ENCODE results near the gene SLC44A5.
A peak's percentile ranks its signal among the peaks of the same experiment; 100 is the strongest.

SLC44A5 gene

GRCh38 chr1:75338616-75339483 lies 272.1 kb downstream of the SLC44A5 start:
- Histone ChIP-seq H3K79me2 (ENCODE audit: low read length) (no peaks in the 10 kb centered on the region), H3K4me3 (ENCODE audit: low read length) (no peak overlapping the region), H3K27me3 (ENCODE audit: low read depth, low read length) (no peaks in the 10 kb centered on the region), H3K9ac (ENCODE audit: low read length) (no peak overlapping the region), H2AFZ (ENCODE audit: low read depth, low read length) (no peak overlapping the region), H3K4me2 (ENCODE audit: low read length) (peak overlapping the region; percentile 43), H3K9me3 (ENCODE audit: insufficient read depth, low read length) (no peaks in the 10 kb centered on the region), H3K36me3 (replicated peaks; ENCODE audit: low read depth, low read length) (no peaks in the 10 kb centered on the region), H4K20me1 (ENCODE audit: insufficient read depth, low read length) (no peaks in the 10 kb centered on the region), H3K27ac (ENCODE audit: low read length) (peak overlapping the region; percentile 1; the same call in 1 of the 2 replicates), H3K4me1 (ENCODE audit: low read length) (peaks cover 43% of the 10 kb centered on the region)
- TF ChIP-seq, protein P1, sequence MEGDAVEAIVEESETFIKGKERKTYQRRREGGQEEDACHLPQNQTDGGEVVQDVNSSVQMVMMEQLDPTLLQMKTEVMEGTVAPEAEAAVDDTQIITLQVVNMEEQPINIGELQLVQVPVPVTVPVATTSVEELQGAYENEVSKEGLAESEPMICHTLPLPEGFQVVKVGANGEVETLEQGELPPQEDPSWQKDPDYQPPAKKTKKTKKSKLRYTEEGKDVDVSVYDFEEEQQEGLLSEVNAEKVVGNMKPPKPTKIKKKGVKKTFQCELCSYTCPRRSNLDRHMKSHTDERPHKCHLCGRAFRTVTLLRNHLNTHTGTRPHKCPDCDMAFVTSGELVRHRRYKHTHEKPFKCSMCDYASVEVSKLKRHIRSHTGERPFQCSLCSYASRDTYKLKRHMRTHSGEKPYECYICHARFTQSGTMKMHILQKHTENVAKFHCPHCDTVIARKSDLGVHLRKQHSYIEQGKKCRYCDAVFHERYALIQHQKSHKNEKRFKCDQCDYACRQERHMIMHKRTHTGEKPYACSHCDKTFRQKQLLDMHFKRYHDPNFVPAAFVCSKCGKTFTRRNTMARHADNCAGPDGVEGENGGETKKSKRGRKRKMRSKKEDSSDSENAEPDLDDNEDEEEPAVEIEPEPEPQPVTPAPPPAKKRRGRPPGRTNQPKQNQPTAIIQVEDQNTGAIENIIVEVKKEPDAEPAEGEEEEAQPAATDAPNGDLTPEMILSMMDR (IDR thresholded peaks at IDR 0.05; ENCODE audit: low read depth, low read length) = no peak
- TF ChIP-seq EZH2phosphoT487 (IDR thresholded peaks at IDR 0.05; ENCODE audit: low read depth) = no peak

DNA sequence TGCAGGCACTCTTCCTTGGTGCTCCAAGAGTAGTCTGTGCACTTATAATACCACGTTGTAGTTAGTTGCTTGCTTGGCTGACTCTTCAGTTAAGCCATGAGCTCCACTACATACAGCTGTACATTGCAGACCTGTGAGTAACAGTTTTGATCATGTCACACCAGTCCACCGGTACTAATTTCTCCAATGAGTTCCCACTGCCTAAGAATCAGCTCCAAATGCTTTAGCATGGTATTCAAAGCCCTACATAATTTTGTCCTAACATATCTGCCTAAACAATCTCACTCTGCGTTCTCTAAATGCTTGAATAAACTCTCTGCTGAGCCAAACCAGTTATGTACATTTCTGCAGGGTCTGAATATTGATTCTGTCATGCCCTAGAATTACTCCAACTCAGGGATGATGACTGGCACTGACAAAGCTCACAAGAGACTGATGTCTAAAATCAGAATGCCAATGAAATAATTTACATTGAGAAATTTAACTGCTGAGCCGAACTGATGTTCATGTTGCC lies 276.0 kb downstream of the SLC44A5 start:
- no peaks in the 10 kb centered on the region for H4K20me1 ChIP-seq (ENCODE audit: insufficient read depth, low read length)
- no peaks in the 10 kb centered on the region for H3K9me3 ChIP-seq (ENCODE audit: insufficient read depth, low read length)
- no peak overlapping the region for H2AFZ ChIP-seq (ENCODE audit: low read depth, low read length)
- H3K27me3 ChIP-seq (ENCODE audit: low read depth, low read length) = no peaks in the 10 kb centered on the region
- H3K4me3 ChIP-seq (ENCODE audit: low read length) = no peak overlapping the region
- no peak overlapping the region for H3K9ac ChIP-seq (ENCODE audit: low read length)
- no peaks in the 10 kb centered on the region for H3K79me2 ChIP-seq (ENCODE audit: low read length)
- H3K27ac ChIP-seq (ENCODE audit: low read length) = no peak overlapping the region
- no peaks in the 10 kb centered on the region for H3K36me3 ChIP-seq (replicated peaks; ENCODE audit: low read depth, low read length)
- H3K4me1 ChIP-seq (ENCODE audit: low read length) = peaks cover 21% of the 10 kb centered on the region
- no peak for TF ChIP-seq EZH2phosphoT487 (IDR thresholded peaks at IDR 0.05; ENCODE audit: low read depth)
- TF ChIP-seq, protein P1 (IDR thresholded peaks at IDR 0.05; ENCODE audit: low read depth, low read length) = no peak
- H3K4me2 ChIP-seq (ENCODE audit: low read length) = no peak overlapping the region

DNA sequence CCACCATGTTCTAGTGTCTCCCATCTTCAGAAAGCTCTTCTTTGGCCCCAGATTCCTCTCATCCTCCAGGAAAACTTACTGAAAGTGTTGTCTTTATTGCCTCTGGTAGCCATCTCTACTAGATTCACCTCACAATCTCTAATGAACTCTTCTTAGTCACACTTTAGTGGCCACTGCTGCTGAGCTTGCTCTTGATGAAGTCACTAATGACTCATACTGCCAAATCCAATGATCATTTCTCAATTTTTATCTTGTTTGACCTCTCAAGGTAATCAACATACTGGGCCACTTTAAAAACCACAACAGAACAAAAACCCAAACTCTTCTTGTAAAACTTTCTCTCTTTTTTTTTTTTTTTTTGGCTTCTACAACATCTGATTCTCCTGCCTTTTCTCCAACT lies 280.3 kb downstream of the SLC44A5 start:
- Histone ChIP-seq H3K79me2 (ENCODE audit: low read length) (no peaks in the 10 kb centered on the region), H2AFZ (ENCODE audit: low read depth, low read length) (no peak overlapping the region), H3K27me3 (ENCODE audit: low read depth, low read length) (no peaks in the 10 kb centered on the region)

DNA sequence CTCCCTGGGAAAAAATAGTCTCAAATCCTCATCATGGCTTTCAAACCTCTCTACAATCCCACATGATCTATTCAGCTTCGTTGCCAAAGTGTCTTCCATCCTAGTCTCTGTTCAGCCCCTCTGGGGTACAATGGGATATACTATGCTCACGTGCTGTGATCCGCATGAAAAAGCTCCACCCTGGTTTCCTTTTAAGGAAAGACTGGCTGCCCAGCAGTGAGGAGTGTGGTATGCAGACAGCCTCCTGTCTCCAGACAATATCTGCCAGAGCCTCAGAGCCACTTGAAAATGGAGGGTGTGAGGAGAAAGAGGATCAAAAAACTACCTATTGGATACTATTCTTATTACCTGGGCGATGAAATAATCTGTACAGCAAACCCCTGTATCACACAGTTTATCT lies 282.2 kb downstream of the SLC44A5 start:
- Histone ChIP-seq H3K79me2 (ENCODE audit: low read length) (no peaks in the 10 kb centered on the region), H3K9ac (ENCODE audit: low read length) (no peak overlapping the region), H3K4me3 (ENCODE audit: low read length) (no peak overlapping the region), H4K20me1 (ENCODE audit: insufficient read depth, low read length) (no peaks in the 10 kb centered on the region), H3K27me3 (ENCODE audit: low read depth, low read length) (no peaks in the 10 kb centered on the region), H3K4me2 (ENCODE audit: low read length) (no peak overlapping the region), H3K36me3 (replicated peaks; ENCODE audit: low read depth, low read length) (no peaks in the 10 kb centered on the region), H3K4me1 (ENCODE audit: low read length) (no peaks in the 10 kb centered on the region; the same call in 1 of the 2 replicates), H2AFZ (ENCODE audit: low read depth, low read length) (no peak overlapping the region), H3K27ac (ENCODE audit: low read length) (no peak overlapping the region), H3K9me3 (ENCODE audit: insufficient read depth, low read length) (no peaks in the 10 kb centered on the region)
- TF ChIP-seq, protein P1 (IDR thresholded peaks at IDR 0.05; ENCODE audit: low read depth, low read length) = no peak
- no peak for TF ChIP-seq EZH2phosphoT487 (IDR thresholded peaks at IDR 0.05; ENCODE audit: low read depth)

More for the DNA sequence above, 280.3 kb downstream of the SLC44A5 start:
- H3K9ac ChIP-seq (ENCODE audit: low read length) = no peak overlapping the region
- no peaks in the 10 kb centered on the region for H3K9me3 ChIP-seq (ENCODE audit: insufficient read depth, low read length)
- H3K27ac ChIP-seq (ENCODE audit: low read length) = no peak overlapping the region
- H3K4me2 ChIP-seq (ENCODE audit: low read length) = no peak overlapping the region
- no peaks in the 10 kb centered on the region for H3K36me3 ChIP-seq (replicated peaks; ENCODE audit: low read depth, low read length)
- TF ChIP-seq, protein P1 (IDR thresholded peaks at IDR 0.05; ENCODE audit: low read depth, low read length) = no peak
- TF ChIP-seq EZH2phosphoT487 (IDR thresholded peaks at IDR 0.05; ENCODE audit: low read depth) = no peak
- H4K20me1 ChIP-seq (ENCODE audit: insufficient read depth, low read length) = no peaks in the 10 kb centered on the region
- H3K4me3 ChIP-seq (ENCODE audit: low read length) = no peak overlapping the region
- H3K4me1 ChIP-seq (ENCODE audit: low read length) = no peaks in the 10 kb centered on the region; the same call in 1 of the 2 replicates
